Adrenal gland (tissue), 5 donors: ENCODE measurements around the gene CBX4.

Source experiments
- CTCF ChIP-seq, 6 experiments: fragments of 450-650 bp in 4 of 6; fragments of 200-600 bp in 2 of 6; sonication (generic) in 1 of 6; IDR thresholded peaks; 1 replicate in 5 of 6; 2 replicates in 1 of 6; pipeline versions ENCODE4 v1.5.1 to v1.8.0; 2016 to 2021; ENCODE audit warnings: antibody characterized with exemption in 6 of 6, mild to moderate bottlenecking in 2 of 6, moderate library complexity in 1 of 6
- POLR2A ChIP-seq, 2 donors: fragments of 450-650 bp; IDR thresholded peaks; one replicate each; pipeline ENCODE4 v1.6.1; 2017; ENCODE audit warnings: antibody characterized with exemption in 2 of 2, mild to moderate bottlenecking in 2 of 2, moderate library complexity in 1 of 2
- donor health status: DM: no; HTN: no; CAD: no.

GRCh38 chr17:79836510-79836971 lies 2.7 kb downstream of the CBX4 start:
- TF ChIP-seq POLR2A (IDR thresholded peaks at IDR 0.05) (peak in 1 of 2 donors; percentile 9), CTCF (IDR thresholded peaks at IDR 0.05) (no peak)
